ENCODE results near the gene SLC25A22. TPM values are rescaled to one million over a fixed set of nuclear protein-coding genes. Genes with fewer than 3 reads are reported as not detected.
A peak's percentile ranks its signal among the peaks of the same experiment; 100 is the strongest.

SLC25A22 gene
- total and polyA plus RNA-seq, 2 donors (not counting 1 experiment from before 2014, with no cell fraction given): 9.9 to 10.4 TPM

- H3K9ac ChIP-seq (ENCODE audit: insufficient read depth, low read length): no peak overlapping the region
- no peak overlapping the region for H3K27ac ChIP-seq (ENCODE audit: insufficient read depth, low read length)
- no peaks in the 10 kb centered on the region for H4K20me1 ChIP-seq (ENCODE audit: control insufficient read depth, extremely low read depth, insufficient read depth, low read length)
- peak overlapping the region; percentile 76 for H3K4me2 ChIP-seq (ENCODE audit: extremely low read depth, insufficient read depth, low read length)
- H3K4me3 ChIP-seq (replicated peaks in 1 of 4; ENCODE audit: control extremely low read depth in 1 of 4, insufficient read depth in 1 of 4, low read depth in 3 of 4, low read length in 4 of 4): no peak overlapping the region
- no peaks in the 10 kb centered on the region for H3K9me3 ChIP-seq (ENCODE audit: control insufficient read depth, insufficient read depth, low read depth, low read length)
- peaks cover 4% of the 10 kb centered on the region for H3K4me1 ChIP-seq (ENCODE audit: control insufficient read depth, extremely low read depth, insufficient read depth, low read length)
- peaks cover 8% of the 10 kb centered on the region for H3K36me3 ChIP-seq (ENCODE audit: control insufficient read depth, insufficient read depth, low read length)
- H3K27me3 ChIP-seq (ENCODE audit: control insufficient read depth, insufficient read depth, low read length): no peaks in the 10 kb centered on the region
- DNase-seq (ENCODE audit: low read depth in 2 of 2): no peak
- H2AFZ ChIP-seq (ENCODE audit: low read length): no peak overlapping the region
- no peak for TF ChIP-seq EZH2 (IDR thresholded peaks at IDR 0.05; ENCODE audit: low read length, missing control alignments)
- no peak for TF ChIP-seq CTCF (conservative IDR thresholded peaks at IDR 0.05 in 1 of 2, IDR thresholded peaks at IDR 0.05 in 1 of 2; ENCODE audit: low read depth in 1 of 2, low read length in 2 of 2)
- peaks cover 13% of the 10 kb centered on the region for H3K79me2 ChIP-seq (ENCODE audit: control insufficient read depth, insufficient read depth, low read length)
Measured at GRCh38 chr11:782264-783174, 15.6 kb downstream of the SLC25A22 start.

- H3K4me1 ChIP-seq (ENCODE audit: control insufficient read depth, extremely low read depth, insufficient read depth, low read length): peaks cover 4% of the 10 kb centered on the region
- no peak for DNase-seq (ENCODE audit: low read depth in 2 of 2)
- H3K9me3 ChIP-seq (ENCODE audit: control insufficient read depth, insufficient read depth, low read depth, low read length): no peaks in the 10 kb centered on the region
- H3K27me3 ChIP-seq (ENCODE audit: control insufficient read depth, insufficient read depth, low read length): no peaks in the 10 kb centered on the region
- H3K27ac ChIP-seq (ENCODE audit: insufficient read depth, low read length): no peak overlapping the region
- H3K9ac ChIP-seq (ENCODE audit: insufficient read depth, low read length): no peak overlapping the region
- no peak overlapping the region for H3K4me2 ChIP-seq (ENCODE audit: extremely low read depth, insufficient read depth, low read length)
- peaks cover 8% of the 10 kb centered on the region for H3K36me3 ChIP-seq (ENCODE audit: control insufficient read depth, insufficient read depth, low read length)
- no peak overlapping the region for H2AFZ ChIP-seq (ENCODE audit: low read length)
- H3K4me3 ChIP-seq (replicated peaks in 1 of 4; ENCODE audit: control extremely low read depth in 1 of 4, insufficient read depth in 1 of 4, low read depth in 3 of 4, low read length in 4 of 4): no peak overlapping the region
- TF ChIP-seq EZH2 (IDR thresholded peaks at IDR 0.05; ENCODE audit: low read length, missing control alignments) (no peak), CTCF (conservative IDR thresholded peaks at IDR 0.05 in 1 of 2, IDR thresholded peaks at IDR 0.05 in 1 of 2; ENCODE audit: low read depth in 1 of 2, low read length in 2 of 2) (no peak)
- H3K79me2 ChIP-seq (ENCODE audit: control insufficient read depth, insufficient read depth, low read length): peaks cover 33% of the 10 kb centered on the region
- H4K20me1 ChIP-seq (ENCODE audit: control insufficient read depth, extremely low read depth, insufficient read depth, low read length): no peaks in the 10 kb centered on the region
Measured at GRCh38 chr11:779955-780532, 18.0 kb downstream of the SLC25A22 start.
